KMS-11 (cell line): ENCODE measurements around the gene HPS3.

Experiments used
- H2AFZ ChIP-seq: fragments of 200-600 bp; sonication (generic); 2 replicates; pipeline ENCODE4 v1.6.1; 2016; ENCODE audit warnings: antibody characterized with exemption, mixed run types, low read depth
- H3K27ac ChIP-seq: fragments of 200-600 bp; sonication (generic); 2 replicates; pipeline ENCODE4 v1.6.1; 2016; ENCODE audit warnings: mild to moderate bottlenecking, mixed run types
- H3K27me3 ChIP-seq: fragments of 200-600 bp; sonication (generic); 2 replicates; pipeline ENCODE4 v1.6.1; 2017; ENCODE audit warnings: mild to moderate bottlenecking, low read depth, mixed run types, moderate library complexity; ENCODE audit not compliant: insufficient read depth
- H3K36me3 ChIP-seq: fragments of 200-600 bp; sonication (generic); 2 replicates; pipeline ENCODE4 v1.6.1; 2017; ENCODE audit warnings: mild to moderate bottlenecking, mixed run types; ENCODE audit not compliant: insufficient read depth
- H3K4me1 ChIP-seq: fragments of 200-600 bp; sonication (generic); 2 replicates; pipeline ENCODE4 v1.6.1; 2016; ENCODE audit warnings: mild to moderate bottlenecking, low read depth, mixed run types; ENCODE audit not compliant: poor library complexity, severe bottlenecking
- H3K4me2 ChIP-seq: fragments of 200-600 bp; sonication (generic); 2 replicates; pipeline ENCODE4 v1.7.0; 2016; ENCODE audit warnings: mild to moderate bottlenecking, mixed run types
- H3K4me3 ChIP-seq: fragments of 200-600 bp; sonication (generic); IDR thresholded peaks from 2 replicates; pipeline ENCODE4 v1.6.1; 2017; ENCODE audit warnings: low read depth, low read length, mixed read lengths; ENCODE audit not compliant: insufficient read depth
- H3K79me2 ChIP-seq: fragments of 200-600 bp; sonication (generic); 2 replicates; pipeline ENCODE4 v1.6.1; 2016; ENCODE audit warnings: low read depth, mixed run types; ENCODE audit not compliant: insufficient read depth
- H3K9ac ChIP-seq: fragments of 200-600 bp; sonication (generic); 2 replicates; pipeline ENCODE4 v1.6.1; 2016; ENCODE audit warnings: mild to moderate bottlenecking, mixed run types
- H4K20me1 ChIP-seq: fragments of 200-600 bp; sonication (generic); 2 replicates; pipeline ENCODE4 v1.6.1; 2016; ENCODE audit warnings: mild to moderate bottlenecking, mixed run types; ENCODE audit not compliant: insufficient read depth
- TF ChIP-seq, protein P1 (sequence below): fragments of 200-600 bp; sonication (generic); conservative IDR thresholded peaks from 2 replicates; pipeline ENCODE4 v1.6.1; 2017; ENCODE audit warnings: low read depth, mild to moderate bottlenecking, antibody characterized with exemption, low read length, moderate library complexity, mixed read lengths

HPS3 gene

DNA sequence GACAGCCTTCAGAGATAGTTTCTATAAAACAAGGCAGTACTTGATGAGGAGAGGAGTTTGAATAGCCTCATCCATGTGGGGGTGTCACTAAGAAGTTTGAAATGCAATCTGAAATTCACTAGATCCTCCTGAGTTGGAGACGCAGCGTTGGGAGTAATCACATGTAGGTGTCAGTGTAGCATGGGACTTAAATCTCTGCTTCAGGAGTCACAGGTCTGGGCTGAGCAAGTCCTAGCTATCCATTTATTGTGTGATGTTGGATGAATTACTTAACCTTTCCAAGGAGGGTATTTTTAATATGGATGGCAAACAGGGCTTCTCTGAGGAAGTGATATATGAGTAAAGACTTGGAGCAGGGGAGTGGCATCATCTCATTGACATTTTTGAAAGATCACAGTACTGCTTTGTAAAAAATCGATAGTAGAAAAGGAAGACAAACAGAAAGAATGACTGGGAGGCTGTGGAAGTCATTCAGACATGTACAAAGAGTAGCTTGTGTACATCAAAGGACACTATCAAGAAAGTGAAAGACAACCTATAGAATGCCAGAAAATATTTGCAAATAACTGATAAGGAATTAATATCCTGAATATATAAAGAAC, 75.1 kb downstream of the HPS3 start:
- no peaks in the 10 kb centered on the region for H3K4me1 ChIP-seq

DNA sequence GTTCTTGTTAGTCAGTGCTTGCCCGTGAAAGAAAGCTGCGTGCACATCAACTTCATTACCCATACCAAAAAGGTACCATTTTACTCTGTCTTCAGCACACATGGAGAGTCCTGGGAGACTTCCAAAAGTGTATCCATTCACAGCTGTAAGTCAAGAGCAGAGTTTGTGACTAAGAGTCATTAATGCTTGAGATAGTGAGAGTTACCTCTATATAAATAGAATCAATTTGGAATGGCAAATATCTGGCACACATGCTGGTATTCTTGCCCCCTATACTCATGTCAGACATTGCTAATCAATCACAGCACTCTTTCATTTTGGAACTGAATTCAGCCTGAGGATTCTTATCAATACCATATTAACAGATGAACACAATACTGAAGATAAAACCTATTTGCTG, 78.0 kb downstream of the HPS3 start:
- no peak overlapping the region for H3K4me3 ChIP-seq
- no peak overlapping the region for H3K4me2 ChIP-seq
- no peaks in the 10 kb centered on the region for H3K79me2 ChIP-seq
- no peaks in the 10 kb centered on the region for H3K36me3 ChIP-seq
- TF ChIP-seq, protein P1, sequence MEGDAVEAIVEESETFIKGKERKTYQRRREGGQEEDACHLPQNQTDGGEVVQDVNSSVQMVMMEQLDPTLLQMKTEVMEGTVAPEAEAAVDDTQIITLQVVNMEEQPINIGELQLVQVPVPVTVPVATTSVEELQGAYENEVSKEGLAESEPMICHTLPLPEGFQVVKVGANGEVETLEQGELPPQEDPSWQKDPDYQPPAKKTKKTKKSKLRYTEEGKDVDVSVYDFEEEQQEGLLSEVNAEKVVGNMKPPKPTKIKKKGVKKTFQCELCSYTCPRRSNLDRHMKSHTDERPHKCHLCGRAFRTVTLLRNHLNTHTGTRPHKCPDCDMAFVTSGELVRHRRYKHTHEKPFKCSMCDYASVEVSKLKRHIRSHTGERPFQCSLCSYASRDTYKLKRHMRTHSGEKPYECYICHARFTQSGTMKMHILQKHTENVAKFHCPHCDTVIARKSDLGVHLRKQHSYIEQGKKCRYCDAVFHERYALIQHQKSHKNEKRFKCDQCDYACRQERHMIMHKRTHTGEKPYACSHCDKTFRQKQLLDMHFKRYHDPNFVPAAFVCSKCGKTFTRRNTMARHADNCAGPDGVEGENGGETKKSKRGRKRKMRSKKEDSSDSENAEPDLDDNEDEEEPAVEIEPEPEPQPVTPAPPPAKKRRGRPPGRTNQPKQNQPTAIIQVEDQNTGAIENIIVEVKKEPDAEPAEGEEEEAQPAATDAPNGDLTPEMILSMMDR = no peak
- no peaks in the 10 kb centered on the region for H4K20me1 ChIP-seq
- no peaks in the 10 kb centered on the region for H3K4me1 ChIP-seq
- H3K27me3 ChIP-seq = no peaks in the 10 kb centered on the region
- H3K27ac ChIP-seq = no peak overlapping the region
- no peak overlapping the region for H2AFZ ChIP-seq
- no peak overlapping the region for H3K9ac ChIP-seq

More for the DNA sequence above, 75.1 kb downstream of the HPS3 start:
- H3K79me2 ChIP-seq = no peaks in the 10 kb centered on the region
- no peak overlapping the region for H2AFZ ChIP-seq
- no peaks in the 10 kb centered on the region for H3K36me3 ChIP-seq
- no peak overlapping the region for H3K4me3 ChIP-seq
- H4K20me1 ChIP-seq = no peaks in the 10 kb centered on the region
- no peak overlapping the region for H3K9ac ChIP-seq
- no peaks in the 10 kb centered on the region for H3K27me3 ChIP-seq
- H3K4me2 ChIP-seq = no peak overlapping the region
- TF ChIP-seq, protein P1 = no peak
- H3K27ac ChIP-seq = no peak overlapping the region

DNA sequence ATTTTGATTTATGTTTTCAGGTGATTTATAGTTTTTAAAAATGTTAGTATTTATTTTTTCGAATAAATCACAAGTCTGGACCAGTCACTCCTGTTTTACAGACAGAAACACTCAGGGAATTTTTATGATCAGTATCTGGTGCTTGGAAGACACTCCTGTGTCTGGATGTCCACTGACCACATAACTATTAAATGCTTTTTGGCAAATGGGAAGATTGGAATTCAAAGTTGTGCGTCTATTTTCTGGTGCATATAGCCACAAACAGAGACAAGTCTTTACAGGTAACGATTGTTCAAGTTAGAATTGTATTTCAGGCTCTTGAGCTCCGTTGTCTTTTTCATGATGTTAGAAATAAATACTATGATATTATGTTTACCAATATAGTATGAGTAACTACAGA, 80.0 kb downstream of the HPS3 start:
- Histone ChIP-seq H3K36me3 (no peaks in the 10 kb centered on the region), H3K4me2 (no peak overlapping the region), H2AFZ (no peak overlapping the region), H3K4me1 (no peaks in the 10 kb centered on the region), H4K20me1 (no peaks in the 10 kb centered on the region), H3K27ac (no peak overlapping the region), H3K4me3 (no peak overlapping the region), H3K79me2 (no peaks in the 10 kb centered on the region), H3K9ac (no peak overlapping the region), H3K27me3 (no peaks in the 10 kb centered on the region)
- TF ChIP-seq, protein P1 = no peak

DNA sequence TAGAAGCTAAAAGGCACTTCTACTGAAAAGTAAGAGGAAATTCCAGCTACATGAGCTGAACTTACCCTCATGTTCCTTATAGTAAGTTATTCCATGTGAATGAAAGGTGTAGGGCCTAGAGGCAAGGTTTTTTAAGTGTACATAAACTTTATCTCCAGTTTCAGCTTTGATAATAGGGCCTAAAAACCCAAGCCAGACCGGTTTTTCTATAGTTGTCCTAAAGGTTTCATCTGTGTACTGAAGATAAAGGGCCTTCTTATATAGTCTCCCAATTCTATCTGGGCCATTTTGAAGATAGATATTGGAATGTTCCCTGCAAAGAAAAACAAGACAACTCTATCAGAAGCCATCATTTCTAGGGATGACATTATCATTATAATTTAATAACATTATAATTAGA, 82.9 kb downstream of the HPS3 start:
- Histone ChIP-seq H4K20me1 (no peaks in the 10 kb centered on the region), H3K4me2 (no peak overlapping the region), H3K79me2 (no peaks in the 10 kb centered on the region), H3K27me3 (no peaks in the 10 kb centered on the region), H3K9ac (no peak overlapping the region), H2AFZ (no peak overlapping the region), H3K4me1 (no peaks in the 10 kb centered on the region), H3K4me3 (no peak overlapping the region), H3K27ac (no peak overlapping the region), H3K36me3 (no peaks in the 10 kb centered on the region)
- TF ChIP-seq, protein P1 = no peak
